ENCODE results near the gene TEX10. TPM values are rescaled to one million over a fixed set of nuclear protein-coding genes. Genes with fewer than 3 reads are reported as not detected.
"Not testable (repeated sequence)": the region's sequence is repeated elsewhere in the genome, so short reads cannot be mapped to it uniquely, and the experiment has no call there.

The TEX10 gene
- total RNA-seq (ENCODE audit: low replicate concordance) = 36.0 and 41.6 TPM in 2 replicates

- TF ChIP-seq, protein P1, sequence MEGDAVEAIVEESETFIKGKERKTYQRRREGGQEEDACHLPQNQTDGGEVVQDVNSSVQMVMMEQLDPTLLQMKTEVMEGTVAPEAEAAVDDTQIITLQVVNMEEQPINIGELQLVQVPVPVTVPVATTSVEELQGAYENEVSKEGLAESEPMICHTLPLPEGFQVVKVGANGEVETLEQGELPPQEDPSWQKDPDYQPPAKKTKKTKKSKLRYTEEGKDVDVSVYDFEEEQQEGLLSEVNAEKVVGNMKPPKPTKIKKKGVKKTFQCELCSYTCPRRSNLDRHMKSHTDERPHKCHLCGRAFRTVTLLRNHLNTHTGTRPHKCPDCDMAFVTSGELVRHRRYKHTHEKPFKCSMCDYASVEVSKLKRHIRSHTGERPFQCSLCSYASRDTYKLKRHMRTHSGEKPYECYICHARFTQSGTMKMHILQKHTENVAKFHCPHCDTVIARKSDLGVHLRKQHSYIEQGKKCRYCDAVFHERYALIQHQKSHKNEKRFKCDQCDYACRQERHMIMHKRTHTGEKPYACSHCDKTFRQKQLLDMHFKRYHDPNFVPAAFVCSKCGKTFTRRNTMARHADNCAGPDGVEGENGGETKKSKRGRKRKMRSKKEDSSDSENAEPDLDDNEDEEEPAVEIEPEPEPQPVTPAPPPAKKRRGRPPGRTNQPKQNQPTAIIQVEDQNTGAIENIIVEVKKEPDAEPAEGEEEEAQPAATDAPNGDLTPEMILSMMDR (IDR thresholded peaks at IDR 0.05; ENCODE audit: insufficient read depth, low read length) = no peak
- peak; percentile 80 for DNase-seq (ENCODE audit: low read depth)
- peak within 1 kb of the TSS; percentile 90 for H3K4me3 ChIP-seq (ENCODE audit: low read depth, low read length)
Measured at GRCh38 chr9:100352727-100353505, at the start of gene TEX10. Gene TEX10, minus strand, starts transcription at chr9:100352942. Its CDS starts 3,579 bp downstream, at chr9:100349363.

DNA sequence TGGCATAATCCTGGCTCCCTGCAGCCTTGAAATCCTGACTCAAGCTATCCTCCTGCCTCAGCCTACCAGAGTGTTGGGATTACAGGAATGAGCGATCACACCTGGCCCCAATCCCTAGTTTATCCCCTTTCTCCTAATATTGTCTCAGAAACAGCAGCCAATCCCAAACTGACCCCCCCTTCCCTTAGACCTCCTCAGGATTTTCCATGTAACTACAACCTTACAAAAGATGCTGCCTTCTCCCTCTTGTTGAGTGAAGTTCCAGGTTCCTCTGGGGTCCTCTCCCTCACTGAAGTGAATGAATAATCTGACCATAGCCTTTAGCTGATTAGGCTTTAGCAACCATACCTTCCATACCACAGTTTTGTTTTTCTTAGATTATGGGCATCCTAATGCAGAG is 48.3 kb upstream of the TEX10 start:
- TF ChIP-seq, protein P1 (IDR thresholded peaks at IDR 0.05; ENCODE audit: insufficient read depth, low read length) = no peak
- no peak for DNase-seq (ENCODE audit: low read depth)
- no peak overlapping the region for H3K4me3 ChIP-seq (ENCODE audit: low read depth, low read length)

DNA sequence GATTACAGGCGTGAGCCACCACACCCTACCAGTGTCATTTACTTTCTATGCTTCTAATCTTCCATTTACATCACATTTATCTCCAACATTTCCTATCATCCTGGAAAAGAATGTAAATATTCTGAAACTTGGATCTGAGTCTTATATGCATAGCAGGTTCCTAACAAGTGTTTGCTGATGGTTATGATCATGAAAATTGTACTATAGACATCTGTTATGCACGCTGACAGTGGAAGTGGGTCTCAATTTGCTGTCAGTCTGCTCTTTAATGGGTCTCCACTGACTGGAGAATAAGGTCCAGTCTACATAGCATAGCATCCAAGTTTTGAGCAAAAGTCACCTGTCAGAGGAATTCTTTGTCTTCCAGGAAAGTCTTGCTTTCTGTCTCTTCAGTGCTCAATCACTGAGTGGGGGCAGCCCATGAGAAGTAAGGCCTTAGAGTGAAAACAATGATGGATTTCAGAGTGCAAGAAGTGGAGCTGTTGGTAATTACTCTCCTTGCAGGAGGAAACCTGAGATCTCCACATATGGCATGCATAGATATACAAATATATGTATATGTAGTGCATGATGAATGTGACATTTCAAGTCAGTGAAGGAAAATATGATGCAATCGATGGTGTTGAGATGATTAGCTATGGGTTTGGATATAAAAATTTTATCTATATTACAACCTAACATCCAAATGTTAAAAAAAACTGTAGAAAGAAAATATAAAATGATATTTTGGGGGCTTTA is 45.0 kb upstream of the TEX10 start:
- TF ChIP-seq, protein P1 (IDR thresholded peaks at IDR 0.05; ENCODE audit: insufficient read depth, low read length) = no peak
- H3K4me3 ChIP-seq (ENCODE audit: low read depth, low read length) = no peak overlapping the region
- DNase-seq (ENCODE audit: low read depth) = no peak

GRCh38 chr9:100396769-100397168 is 44.0 kb upstream of the TEX10 start:
- TF ChIP-seq, protein P1 (IDR thresholded peaks at IDR 0.05; ENCODE audit: insufficient read depth, low read length) = no peak
- no peak overlapping the region for H3K4me3 ChIP-seq (ENCODE audit: low read depth, low read length)
- no peak for DNase-seq (ENCODE audit: low read depth)

DNA sequence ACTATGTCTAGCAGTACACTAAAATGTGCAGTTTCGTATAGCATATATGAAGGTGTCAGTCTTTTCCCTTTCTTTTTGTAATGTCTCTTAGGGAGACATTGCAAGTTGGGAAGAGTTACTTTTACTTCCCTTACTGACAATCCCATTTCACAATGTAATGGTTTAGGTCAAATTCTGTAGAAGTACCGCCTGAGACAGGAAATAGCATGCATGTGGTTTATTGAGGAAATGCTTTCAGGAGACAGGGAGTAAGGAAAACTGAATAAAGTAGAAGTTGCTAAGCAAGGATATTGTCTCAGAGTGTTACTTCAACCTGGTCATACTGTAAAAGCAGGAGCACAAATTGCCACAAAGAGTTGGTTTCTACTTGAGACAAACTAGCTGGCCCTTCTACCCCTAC is 42.1 kb upstream of the TEX10 start:
- DNase-seq (ENCODE audit: low read depth) = no peak
- TF ChIP-seq, protein P1 (IDR thresholded peaks at IDR 0.05; ENCODE audit: insufficient read depth, low read length) = no peak
- H3K4me3 ChIP-seq (ENCODE audit: low read depth, low read length) = no peak overlapping the region

- no peak for DNase-seq (ENCODE audit: low read depth)
Measured at GRCh38 chr9:100394032-100394695, 41.4 kb upstream of the TEX10 start.

GRCh38 chr9:100392989-100393388 is 40.2 kb upstream of the TEX10 start:
- not testable (repeated sequence) for H3K4me3 ChIP-seq (ENCODE audit: low read depth, low read length); DNase-seq (ENCODE audit: low read depth)

More at GRCh38 chr9:100394032-100394695, 41.4 kb upstream of the TEX10 start:
- no peak overlapping the region for H3K4me3 ChIP-seq (ENCODE audit: low read depth, low read length)
- TF ChIP-seq, protein P1 (IDR thresholded peaks at IDR 0.05; ENCODE audit: insufficient read depth, low read length) = no peak
